Ectodermal cell (in vitro differentiated cells): ENCODE results near the gene SERINC5.
"Not testable (repeated sequence)": the region's sequence is repeated elsewhere in the genome, so short reads cannot be mapped to it uniquely, and the experiment has no call there.

Experiments
- H3K27ac ChIP-seq: 2 replicates; pipeline ENCODE4 v1.7.0; 2013; ENCODE audit warnings: mild to moderate bottlenecking, low read depth, low read length; ENCODE audit not compliant: insufficient read depth, poor library complexity, severe bottlenecking
- H3K27me3 ChIP-seq: 2 replicates; pipeline ENCODE4 v1.7.0; 2013; ENCODE audit warnings: mild to moderate bottlenecking, low read length; ENCODE audit not compliant: insufficient read depth, control insufficient read depth, poor library complexity, severe bottlenecking
- H3K36me3 ChIP-seq: one replicate; pipeline ENCODE4 v1.7.0; 2013; ENCODE audit warnings: low read length; ENCODE audit not compliant: control insufficient read depth, insufficient read depth
- H3K4me1 ChIP-seq: one replicate; pipeline ENCODE4 v1.7.0; 2013; ENCODE audit warnings: low read length; ENCODE audit not compliant: control insufficient read depth, insufficient read depth
- H3K4me3 ChIP-seq: 2 replicates; pipeline ENCODE4 v1.7.0; 2013; ENCODE audit warnings: low read depth, low read length, control low read depth; ENCODE audit not compliant: insufficient read depth
- H3K9me3 ChIP-seq: 2 replicates; pipeline ENCODE4 v1.7.0; 2013; ENCODE audit warnings: mild to moderate bottlenecking, low read length, moderate library complexity; ENCODE audit not compliant: control insufficient read depth
- WGBS, 2 experiments: methylation state at CpG; one replicate each; pipeline ENCODE4 v1.1.7; 2013; ENCODE audit warnings: missing lambda C conversion rate in 2 of 2; 5-methylcytosine and 5-hydroxymethylcytosine counted together

SERINC5 gene

DNA sequence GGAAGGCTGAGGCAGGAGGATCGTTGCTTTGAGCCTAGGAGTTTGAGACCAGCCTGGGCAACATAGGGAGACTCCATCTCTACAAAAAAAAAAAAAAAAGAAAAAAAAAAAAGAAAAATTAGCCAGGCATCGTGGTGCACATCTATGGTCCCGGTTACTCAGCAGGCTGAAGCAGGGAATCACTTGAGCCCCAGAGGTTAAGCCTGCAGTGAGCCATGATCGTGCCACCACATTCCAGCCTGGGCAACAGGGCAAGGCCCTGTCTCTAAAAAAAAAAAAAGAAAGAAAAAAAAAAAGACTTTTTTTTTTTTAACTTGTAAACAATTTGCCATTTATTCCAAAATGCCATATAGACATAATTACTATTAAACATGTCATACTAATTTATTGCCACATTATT is 64.5 kb downstream of the SERINC5 start:
- H3K4me3 ChIP-seq = no peak overlapping the region
- no peaks in the 10 kb centered on the region for H3K27me3 ChIP-seq
- H3K36me3 ChIP-seq = no peaks in the 10 kb centered on the region
- H3K9me3 ChIP-seq = no peaks in the 10 kb centered on the region
- H3K4me1 ChIP-seq = peaks cover 43% of the 10 kb centered on the region
- 73 to 85% methylated on average over 4 of the region's 4 CpGs for WGBS, 2 experiments
- H3K27ac ChIP-seq = peak overlapping the region; percentile 81

DNA sequence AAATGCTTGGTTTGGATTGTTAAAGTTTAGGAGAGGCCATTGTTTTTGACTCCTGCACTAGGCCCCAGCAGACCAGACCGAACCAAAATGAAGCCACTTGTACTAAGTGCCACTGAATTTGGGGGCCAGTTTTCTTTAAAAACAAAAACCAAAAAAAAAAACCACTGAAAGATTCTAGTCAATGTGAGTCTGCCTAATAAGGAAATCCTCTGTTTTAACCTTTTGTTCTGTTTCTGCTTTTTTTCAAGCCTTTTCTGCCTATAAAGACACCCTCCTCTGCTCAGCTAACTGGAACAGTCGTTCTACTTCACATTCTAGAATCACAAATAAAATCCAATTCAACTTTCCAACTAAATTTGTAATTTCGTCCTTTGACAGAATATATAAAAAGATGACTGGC is 64.9 kb downstream of the SERINC5 start:
- H3K36me3 ChIP-seq = no peaks in the 10 kb centered on the region
- no peaks in the 10 kb centered on the region for H3K9me3 ChIP-seq
- no peaks in the 10 kb centered on the region for H3K27me3 ChIP-seq
- no peak overlapping the region for H3K4me3 ChIP-seq
- WGBS, 2 experiments = 76 to 85% methylated on average over 3 of the region's 3 CpGs
- no peak overlapping the region for H3K27ac ChIP-seq
- H3K4me1 ChIP-seq = peaks cover 43% of the 10 kb centered on the region

GRCh38 chr5:80189701-80190100 is 66.1 kb downstream of the SERINC5 start:
- Histone ChIP-seq H3K27me3 (no peaks in the 10 kb centered on the region), H3K9me3 (no peaks in the 10 kb centered on the region), H3K27ac (no peak overlapping the region), H3K4me3 (no peak overlapping the region), H3K36me3 (no peaks in the 10 kb centered on the region), H3K4me1 (peaks cover 42% of the 10 kb centered on the region)
- WGBS, 2 experiments = 78 to 90% methylated on average over 3 of the region's 3 CpGs

DNA sequence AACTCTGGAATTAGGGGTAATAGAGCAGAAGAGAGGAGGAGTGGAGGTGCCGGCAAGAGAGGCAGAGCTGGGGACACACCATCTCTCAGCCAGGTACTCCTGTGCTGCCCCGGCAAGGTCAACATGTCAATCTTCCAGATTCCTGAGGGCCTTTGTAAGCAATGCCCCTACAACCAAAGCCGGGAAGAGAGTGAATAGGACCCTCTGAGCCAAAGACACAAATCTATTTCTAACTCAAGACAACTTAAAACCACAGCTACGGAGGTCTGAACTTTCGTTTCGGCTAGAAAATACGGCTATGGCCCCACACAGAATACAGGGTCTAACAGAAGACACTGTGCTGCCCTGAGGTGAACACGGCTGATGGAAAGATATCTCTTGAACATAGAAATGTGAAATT is 66.6 kb downstream of the SERINC5 start:
- no peaks in the 10 kb centered on the region for H3K9me3 ChIP-seq
- no peaks in the 10 kb centered on the region for H3K36me3 ChIP-seq
- no peaks in the 10 kb centered on the region for H3K27me3 ChIP-seq
- H3K4me3 ChIP-seq = no peak overlapping the region
- peaks cover 41% of the 10 kb centered on the region for H3K4me1 ChIP-seq
- no peak overlapping the region for H3K27ac ChIP-seq
- WGBS, 2 experiments = 71 to 75% methylated on average over 8 of the region's 8 CpGs

DNA sequence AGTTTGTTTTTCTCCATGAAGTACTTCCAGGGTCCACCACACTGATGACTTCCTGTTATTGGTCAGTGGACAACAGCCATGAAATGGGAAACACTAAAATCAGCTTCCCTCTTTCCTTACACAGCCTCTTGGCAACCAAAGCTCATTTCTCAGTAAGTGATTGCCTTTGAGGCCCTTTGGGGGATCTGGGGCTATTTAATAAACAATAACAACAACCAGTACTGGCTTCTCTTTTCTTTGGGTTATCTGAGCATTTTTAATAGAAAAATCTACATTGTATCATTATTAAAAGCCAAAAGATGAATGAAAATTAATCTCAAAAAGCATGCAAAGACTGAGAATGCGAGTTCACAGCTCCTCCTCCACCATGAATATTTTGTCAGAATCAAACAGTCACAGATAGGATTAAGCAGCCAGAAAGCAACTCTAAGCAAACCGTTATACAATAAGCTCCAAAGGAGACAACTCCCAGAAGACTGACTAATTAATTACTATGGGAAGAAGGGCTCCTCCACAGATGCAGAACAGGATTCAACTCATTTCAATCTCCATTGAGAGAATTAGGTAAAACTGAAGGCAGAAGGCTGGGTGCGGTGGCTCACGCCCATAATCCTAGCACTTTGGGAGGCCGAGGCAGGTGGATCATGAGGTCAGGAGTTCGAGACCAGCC is 68.3 kb downstream of the SERINC5 start:
- Histone ChIP-seq H3K27ac (no peak overlapping the region), H3K9me3 (no peaks in the 10 kb centered on the region), H3K4me3 (no peak overlapping the region), H3K36me3 (no peaks in the 10 kb centered on the region), H3K27me3 (no peaks in the 10 kb centered on the region), H3K4me1 (peaks cover 39% of the 10 kb centered on the region)
- WGBS, 2 experiments = 76 to 89% methylated on average over 5 to 6 of the region's 6 CpGs

DNA sequence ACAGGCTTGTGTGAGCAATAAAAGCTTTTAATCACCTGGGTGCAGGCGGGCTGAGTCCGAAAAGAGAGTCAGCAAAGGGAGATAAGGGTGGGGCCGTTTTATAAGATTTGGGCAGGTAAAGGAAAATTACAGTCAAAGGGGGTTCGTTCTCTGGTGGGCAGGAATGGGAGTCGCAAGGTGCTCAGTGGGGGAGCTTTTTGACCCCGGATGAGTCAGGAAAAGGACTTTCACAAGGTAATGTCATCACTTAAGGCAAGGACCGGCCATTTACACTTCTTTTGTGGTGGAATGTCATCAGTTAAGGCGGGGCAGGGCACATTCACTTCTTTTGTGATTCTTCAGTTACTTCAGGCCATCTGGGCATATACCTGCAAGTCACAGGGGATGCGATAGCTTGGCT is 70.3 kb downstream of the SERINC5 start:
- peaks cover 41% of the 10 kb centered on the region for H3K4me1 ChIP-seq
- H3K27ac ChIP-seq = not testable (repeated sequence)

GRCh38 chr5:80185095-80185494 is 70.8 kb downstream of the SERINC5 start:
- H3K27me3 ChIP-seq = no peaks in the 10 kb centered on the region
- H3K4me1 ChIP-seq = peaks cover 44% of the 10 kb centered on the region
- no peak overlapping the region for H3K27ac ChIP-seq
- no peaks in the 10 kb centered on the region for H3K36me3 ChIP-seq
- no peak overlapping the region for H3K4me3 ChIP-seq
- WGBS, 2 experiments = 86 to 93% methylated on average over 6 of the region's 6 CpGs
- H3K9me3 ChIP-seq = no peaks in the 10 kb centered on the region

More for the DNA sequence above, 70.3 kb downstream of the SERINC5 start:
- H3K27me3 ChIP-seq, H3K9me3 ChIP-seq, H3K36me3 ChIP-seq, H3K4me3 ChIP-seq: not testable (repeated sequence)
- WGBS, 2 experiments = 67 to 71% methylated on average over 9 of the region's 9 CpGs

GRCh38 chr5:80184235-80185023 is 71.4 kb downstream of the SERINC5 start:
- H3K4me1 ChIP-seq = peaks cover 44% of the 10 kb centered on the region
- WGBS, 2 experiments = 55 to 60% methylated on average over 5 of the region's 5 CpGs
- no peaks in the 10 kb centered on the region for H3K9me3 ChIP-seq
- H3K27me3 ChIP-seq = no peaks in the 10 kb centered on the region
- no peaks in the 10 kb centered on the region for H3K36me3 ChIP-seq
- H3K27ac ChIP-seq = no peak overlapping the region
- H3K4me3 ChIP-seq = no peak overlapping the region

DNA sequence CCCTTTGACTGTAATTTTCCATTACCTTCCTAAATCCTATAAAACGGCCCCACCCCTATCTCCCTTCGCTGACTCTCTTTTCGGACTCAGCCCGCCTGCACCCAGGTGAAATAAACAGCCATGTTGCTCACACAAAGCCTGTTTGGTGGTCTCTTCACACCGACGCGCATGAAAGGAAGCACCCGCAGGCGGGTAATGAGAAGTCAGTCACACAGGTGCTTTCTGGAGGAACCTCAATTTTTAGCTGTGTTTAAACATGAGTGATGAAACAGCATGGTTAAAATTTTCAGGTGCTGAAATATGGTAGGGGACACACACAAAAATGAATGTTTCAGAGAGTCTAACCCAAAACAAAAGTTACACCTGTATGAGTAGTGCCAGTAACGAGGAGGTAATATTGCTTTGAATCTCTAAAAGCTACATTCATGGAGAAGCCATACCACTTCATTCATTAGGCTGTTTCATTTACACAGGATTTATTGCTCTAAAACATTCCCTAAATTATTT is 72.1 kb downstream of the SERINC5 start:
- H3K27me3 ChIP-seq, H3K9me3 ChIP-seq, H3K4me3 ChIP-seq, H3K36me3 ChIP-seq: not testable (repeated sequence)
- Histone ChIP-seq H3K4me1 (peaks cover 44% of the 10 kb centered on the region), H3K27ac (peak overlapping the region; percentile 64)
- 28 to 32% methylated on average over 10 of the region's 10 CpGs for WGBS, 2 experiments

- Histone ChIP-seq H3K9me3 (no peaks in the 10 kb centered on the region), H3K27ac (no peak overlapping the region), H3K4me3 (no peak overlapping the region), H3K4me1 (peaks cover 44% of the 10 kb centered on the region), H3K27me3 (no peaks in the 10 kb centered on the region), H3K36me3 (no peaks in the 10 kb centered on the region)
- WGBS, 2 experiments = 39 to 45% methylated on average over 7 of the region's 7 CpGs
Observed at GRCh38 chr5:80182809-80183580, 72.9 kb downstream of the SERINC5 start.
